GM21447 (cell line): ENCODE measurements around the gene OLFM4.

ENCODE experiments used
- ATAC-seq: cut with Tn5 transposase; IDR thresholded peaks from one replicate; pipeline ENCODE4 v1.9.1; 2021; ENCODE audit not compliant: unreplicated experiment

OLFM4 gene

DNA sequence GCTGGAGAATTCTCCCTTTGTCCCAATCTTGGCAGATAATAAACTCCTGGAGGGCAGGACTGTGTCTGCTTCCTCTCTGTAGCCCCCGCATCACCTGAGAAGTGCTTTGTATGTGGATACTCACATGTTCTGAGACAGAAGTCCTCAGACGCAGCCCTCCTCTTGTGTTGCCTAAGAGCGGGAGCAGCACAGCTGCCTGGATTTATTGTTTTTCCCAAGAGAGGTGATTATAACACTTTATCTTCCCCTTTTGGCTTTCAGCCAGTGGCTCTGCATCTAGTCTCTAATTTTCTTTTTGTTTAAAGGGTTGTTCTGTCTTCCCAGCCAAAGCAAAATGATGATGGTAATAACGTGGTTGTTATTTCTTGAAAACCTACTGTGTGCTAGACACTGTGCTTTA, 36.1 kb downstream of the OLFM4 start:
- no peak for ATAC-seq

- no peak for ATAC-seq
These were observed 37.8 kb downstream of the OLFM4 start for GRCh38 chr13:53066411-53066810.

GRCh38 chr13:53068585-53069520, 40.2 kb downstream of the OLFM4 start:
- ATAC-seq, result no peak

GRCh38 chr13:53069800-53070199, 41.2 kb downstream of the OLFM4 start:
- ATAC-seq, result no peak

GRCh38 chr13:53073711-53074110, 45.1 kb downstream of the OLFM4 start:
- no peak for ATAC-seq

DNA sequence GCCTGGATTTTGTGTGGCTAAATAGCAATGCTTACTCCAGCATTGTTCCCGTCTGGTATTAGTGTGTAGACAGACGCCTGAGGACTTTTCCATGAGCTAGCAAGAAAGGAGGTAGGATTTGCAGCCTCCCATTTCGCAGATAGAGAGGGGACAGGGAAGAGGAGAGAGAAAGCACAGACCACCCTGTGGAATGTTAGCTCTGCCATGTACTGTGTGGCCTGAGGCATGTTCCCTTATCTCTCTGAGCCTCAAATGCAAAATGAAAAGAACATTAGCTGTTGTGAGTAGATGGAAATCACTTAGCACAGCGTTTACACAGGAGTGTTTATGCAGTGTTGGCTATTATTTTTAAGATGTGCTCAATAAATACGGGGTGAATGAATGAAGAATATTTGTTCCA, 45.5 kb downstream of the OLFM4 start:
- no peak for ATAC-seq

DNA sequence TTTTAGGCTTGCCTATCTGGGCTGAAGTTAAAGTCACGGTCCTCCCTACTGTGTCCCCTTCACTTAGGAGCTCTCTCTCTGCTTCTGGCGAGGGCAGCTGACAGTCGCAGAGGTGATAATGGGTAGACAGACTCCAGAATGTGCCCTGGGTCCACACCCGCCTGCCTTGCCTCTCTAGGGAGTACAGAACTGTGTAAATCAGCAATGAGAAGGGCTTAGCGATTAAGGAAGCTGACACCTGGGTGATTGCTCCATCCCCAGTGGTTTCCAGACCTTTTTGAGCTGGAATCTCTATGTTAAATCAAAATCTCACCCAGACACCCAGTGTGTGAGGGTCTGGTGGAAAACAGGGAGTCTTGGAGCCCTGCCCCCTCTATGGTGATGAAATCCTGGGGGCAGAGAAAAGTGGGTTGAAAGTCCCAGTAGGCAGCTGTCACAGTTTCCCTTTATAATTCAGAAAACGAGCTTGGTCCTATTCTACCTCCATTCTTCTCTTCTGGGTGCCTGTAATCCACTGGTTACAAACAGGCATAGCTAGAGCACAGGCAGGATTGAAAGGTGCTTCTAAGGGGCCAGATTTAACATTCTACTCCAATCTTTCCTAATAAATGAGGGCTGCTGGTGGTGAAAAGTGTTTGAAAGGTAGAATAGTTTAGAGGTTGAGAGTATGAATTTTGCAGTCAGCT, 46.9 kb downstream of the OLFM4 start:
- no peak for ATAC-seq

DNA sequence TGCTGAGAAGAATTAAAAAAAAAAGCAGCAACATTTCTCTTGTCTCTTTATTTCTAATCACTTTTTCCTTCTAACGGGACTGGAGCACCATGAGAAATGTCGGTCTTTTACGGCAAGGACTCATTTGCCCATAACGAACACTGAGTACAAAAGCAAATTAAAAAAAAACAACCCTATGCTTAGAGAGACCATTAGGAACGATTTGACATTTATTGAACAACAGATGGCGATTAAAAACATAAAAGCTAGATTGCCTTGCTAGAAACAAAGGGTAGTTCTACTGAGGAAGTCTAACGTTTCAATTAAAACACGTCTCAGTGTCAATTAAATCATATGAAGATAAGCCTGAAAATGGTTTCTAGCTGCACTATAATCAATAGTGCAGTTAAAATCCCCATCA, 51.1 kb downstream of the OLFM4 start:
- no peak for ATAC-seq

DNA sequence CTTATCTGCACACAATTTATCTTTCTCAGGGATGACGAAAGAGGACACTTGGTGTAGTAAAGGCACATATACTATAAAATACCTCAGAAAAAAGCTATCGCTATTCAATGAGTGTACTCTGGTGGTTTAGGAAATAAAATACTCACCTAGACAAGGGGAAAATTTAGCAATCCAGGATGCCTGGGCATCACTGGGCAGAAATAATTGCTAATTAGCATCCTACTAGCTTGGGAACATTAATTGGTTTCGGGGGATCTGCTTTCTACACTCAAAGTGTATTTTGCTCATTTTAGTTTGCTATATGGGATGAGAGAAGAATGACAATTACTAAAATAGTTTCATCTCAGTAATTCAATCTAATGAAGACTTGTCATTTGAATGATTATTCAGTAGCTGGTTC, 60.3 kb downstream of the OLFM4 start:
- no peak for ATAC-seq

GRCh38 chr13:53089951-53090350, 61.3 kb downstream of the OLFM4 start:
- no peak for ATAC-seq

DNA sequence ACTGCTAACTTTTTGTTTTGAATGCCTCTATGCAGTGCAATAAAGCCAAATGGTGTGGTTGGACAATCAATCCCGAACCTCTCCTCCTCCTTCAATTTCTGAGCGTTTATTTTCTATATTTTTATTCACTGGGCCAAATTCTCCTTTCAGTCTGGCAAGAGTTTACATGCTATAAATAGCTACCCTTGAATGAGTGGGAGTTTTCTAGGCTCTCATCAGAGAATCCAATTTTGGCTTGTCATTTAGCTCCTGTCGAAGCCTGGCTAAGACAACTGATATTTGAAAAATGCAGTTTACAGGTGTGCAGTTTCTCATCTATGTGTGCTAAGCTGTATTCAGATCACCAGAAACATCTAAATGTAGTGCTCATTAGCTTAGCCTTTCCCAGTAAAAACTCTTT, 61.8 kb downstream of the OLFM4 start:
- no peak for ATAC-seq

DNA sequence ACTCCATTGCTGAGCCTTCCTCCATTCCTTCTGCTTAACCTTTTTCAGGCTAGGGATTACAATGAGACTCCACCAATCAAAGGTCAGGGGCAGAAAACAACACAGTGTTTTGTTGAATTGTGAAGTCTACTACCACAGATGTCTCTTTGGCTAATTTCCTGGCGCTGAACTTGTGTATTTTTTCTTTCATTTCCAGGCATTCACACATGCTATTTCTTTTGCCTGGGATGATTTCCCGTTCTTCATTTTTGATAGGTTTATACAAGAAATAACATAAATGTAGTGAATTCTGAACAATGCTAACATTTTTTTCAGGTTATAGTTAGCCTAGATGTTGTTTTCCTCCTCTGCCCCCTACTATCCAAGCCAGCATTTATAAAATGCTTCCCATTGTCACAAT, 64.3 kb downstream of the OLFM4 start:
- ATAC-seq, result no peak

DNA sequence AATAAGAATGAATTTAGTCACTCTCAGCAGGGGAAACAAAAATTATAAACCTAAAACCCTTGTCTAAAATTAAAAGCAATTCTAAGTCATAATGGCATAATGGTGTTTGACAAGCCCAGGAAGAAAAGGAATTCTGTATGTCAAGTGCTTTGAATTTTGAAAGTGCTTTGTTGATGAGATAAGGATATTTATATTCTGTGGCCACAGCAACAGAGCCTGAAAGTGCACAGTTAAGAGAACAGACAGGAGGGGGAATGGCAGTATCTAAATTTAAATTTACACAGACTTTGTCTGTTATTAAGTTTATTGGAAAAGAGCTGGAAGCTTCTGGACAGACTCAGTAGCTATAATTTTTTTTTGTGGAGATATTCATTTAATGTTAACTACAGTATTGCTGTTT, 69.8 kb downstream of the OLFM4 start:
- no peak for ATAC-seq

DNA sequence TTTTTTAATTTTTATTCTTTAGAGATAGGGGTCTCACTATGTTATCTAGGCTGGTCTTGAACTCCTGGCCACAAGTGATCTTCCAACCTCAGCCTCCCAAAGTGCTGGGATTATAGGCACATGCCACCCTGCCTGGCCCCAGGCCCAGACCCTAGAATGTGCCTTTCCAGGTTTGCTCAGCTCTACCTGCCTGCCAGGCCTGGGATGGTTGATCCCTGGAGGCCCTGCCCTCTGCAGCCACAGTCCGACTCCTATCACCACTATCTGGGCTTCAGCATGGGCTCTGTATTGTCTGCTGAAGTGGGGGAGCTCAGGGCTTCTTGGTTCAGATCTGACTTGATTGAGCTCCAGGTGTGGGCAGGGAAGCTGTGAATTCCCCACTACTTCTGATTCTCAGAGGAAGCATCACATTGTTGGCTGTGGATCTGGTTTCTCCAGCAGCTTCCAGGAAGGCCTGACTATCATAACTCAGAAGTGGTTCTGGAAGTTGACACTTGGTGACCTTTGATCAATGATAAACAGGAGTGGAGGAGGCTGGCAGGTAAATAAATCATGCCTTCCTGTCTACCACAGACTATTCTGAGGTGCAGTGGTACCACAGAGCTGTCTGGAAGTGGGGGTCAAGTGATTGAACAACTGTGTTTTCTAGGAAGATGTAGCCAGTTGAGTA, 71.9 kb downstream of the OLFM4 start:
- ATAC-seq, result no peak
